ENCODE data around the gene HOXC10.

Gene HOXC10

DNA sequence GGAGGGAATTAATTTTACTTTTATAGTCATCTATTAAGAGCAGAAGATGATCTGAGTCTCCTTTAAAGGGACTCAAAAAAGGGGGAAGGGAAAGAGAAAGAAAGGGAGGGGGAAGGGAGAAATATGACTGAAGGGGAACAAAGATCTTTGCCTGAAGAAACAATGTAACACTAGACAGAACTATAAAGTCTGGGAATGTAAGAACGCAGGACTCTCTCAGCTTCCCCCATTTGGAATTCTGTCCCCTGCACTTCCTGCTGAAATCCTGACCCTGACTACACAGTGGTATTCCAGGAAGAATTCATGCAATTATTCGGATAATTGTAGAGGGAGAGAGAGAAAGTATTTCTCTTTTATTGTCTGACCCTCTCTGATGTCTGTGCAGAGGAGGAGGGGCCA lies 20.6 kb upstream of the HOXC10 start:
- ChIA-PET CTCF (interaction anchor here (0.9 to 3.8 kb wide), 5 partner anchors 21 to 266 kb away, joined by 3 to 13 read pairs (median 5); partner anchors contain the start of gene HOXC10), POLR2A (interaction anchor here (0.6 kb wide), 1 partner anchor 11 kb away, joined by 4 read pairs; the partner anchor contains the start of gene HOTAIR)
- no peak for DNase-seq (ENCODE audit: low read depth, low spot score)
- H3K4me3 ChIP-seq (ENCODE audit: low read depth, low read length) = peak overlapping the region; percentile 38
- TF ChIP-seq, protein P1, sequence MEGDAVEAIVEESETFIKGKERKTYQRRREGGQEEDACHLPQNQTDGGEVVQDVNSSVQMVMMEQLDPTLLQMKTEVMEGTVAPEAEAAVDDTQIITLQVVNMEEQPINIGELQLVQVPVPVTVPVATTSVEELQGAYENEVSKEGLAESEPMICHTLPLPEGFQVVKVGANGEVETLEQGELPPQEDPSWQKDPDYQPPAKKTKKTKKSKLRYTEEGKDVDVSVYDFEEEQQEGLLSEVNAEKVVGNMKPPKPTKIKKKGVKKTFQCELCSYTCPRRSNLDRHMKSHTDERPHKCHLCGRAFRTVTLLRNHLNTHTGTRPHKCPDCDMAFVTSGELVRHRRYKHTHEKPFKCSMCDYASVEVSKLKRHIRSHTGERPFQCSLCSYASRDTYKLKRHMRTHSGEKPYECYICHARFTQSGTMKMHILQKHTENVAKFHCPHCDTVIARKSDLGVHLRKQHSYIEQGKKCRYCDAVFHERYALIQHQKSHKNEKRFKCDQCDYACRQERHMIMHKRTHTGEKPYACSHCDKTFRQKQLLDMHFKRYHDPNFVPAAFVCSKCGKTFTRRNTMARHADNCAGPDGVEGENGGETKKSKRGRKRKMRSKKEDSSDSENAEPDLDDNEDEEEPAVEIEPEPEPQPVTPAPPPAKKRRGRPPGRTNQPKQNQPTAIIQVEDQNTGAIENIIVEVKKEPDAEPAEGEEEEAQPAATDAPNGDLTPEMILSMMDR (IDR thresholded peaks at IDR 0.05; ENCODE audit: insufficient read depth, low read length, missing control alignments) = no peak

DNA sequence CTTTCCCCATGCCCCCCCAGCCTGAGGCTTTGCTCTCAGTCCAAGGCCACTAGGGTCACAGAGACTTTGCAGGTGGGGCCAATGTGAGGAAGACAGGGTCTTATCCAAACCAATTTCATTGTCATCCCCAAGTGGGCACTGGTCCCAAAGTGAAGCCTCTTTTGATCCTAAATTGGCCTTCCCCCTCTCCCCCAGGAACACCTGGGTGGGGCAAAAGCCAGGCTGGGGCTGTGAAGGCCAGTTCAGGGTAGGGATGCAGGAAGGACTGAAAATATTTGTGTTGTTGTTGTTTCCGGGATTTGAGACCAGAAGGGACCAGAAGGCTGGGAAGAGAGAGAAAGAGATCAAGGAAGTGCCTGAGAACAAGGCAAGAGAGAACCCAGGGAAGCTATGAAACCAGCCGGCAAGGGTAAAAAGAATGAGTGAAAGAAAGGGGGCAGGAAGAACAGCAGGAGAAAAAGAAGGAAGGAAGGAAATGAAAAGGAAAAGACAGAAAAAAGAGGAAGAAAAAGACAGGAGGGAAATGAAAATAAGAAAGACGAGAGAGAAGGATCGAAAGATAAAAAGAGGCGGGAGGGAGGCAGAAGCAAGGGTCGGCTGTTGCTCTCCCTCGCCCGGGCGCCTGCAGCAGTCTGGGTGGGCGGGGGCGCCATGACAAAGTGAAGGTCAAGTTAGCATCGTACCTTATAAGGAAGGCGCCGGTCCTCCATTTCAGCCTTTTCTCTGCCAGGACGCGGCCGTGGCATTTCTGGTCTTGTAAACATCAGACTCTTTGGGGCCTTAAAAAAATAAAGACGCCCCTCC lies 19.5 kb upstream of the HOXC10 start:
- TF ChIP-seq, protein P1 (IDR thresholded peaks at IDR 0.05; ENCODE audit: insufficient read depth, low read length, missing control alignments) = no peak
- no peak for DNase-seq (ENCODE audit: low read depth, low spot score)
- CTCF ChIA-PET = interaction anchor here (1.0 to 3.8 kb wide), 4 partner anchors 21 to 251 kb away, joined by 3 to 13 read pairs (median 4); no protein-coding TSS in a partner anchor
- POLR2A ChIA-PET = interaction anchor here (0.8 kb wide), 1 partner anchor 9 kb away, joined by 3 read pairs; no protein-coding TSS in a partner anchor
- H3K4me3 ChIP-seq (ENCODE audit: low read depth, low read length) = peak overlapping the region; percentile 73

DNA sequence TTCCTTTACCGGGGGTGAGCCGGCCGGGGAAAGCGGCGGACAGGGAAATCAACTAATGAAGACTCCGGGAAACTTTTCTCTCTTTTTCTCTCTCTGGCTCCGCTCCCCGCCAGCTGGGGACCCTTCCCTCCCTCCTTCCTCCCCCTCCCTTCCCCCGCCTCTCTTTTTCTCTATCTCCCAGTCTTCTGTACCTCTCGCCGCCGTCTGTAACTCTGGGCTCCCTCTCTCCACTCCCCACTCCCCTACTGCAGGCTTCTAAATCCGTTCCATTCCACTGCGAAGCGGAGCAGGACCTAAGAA lies 18.9 kb upstream of the HOXC10 start:
- H3K4me3 ChIP-seq (ENCODE audit: low read depth, low read length) = peak overlapping the region; percentile 73
- TF ChIP-seq, protein P1 (IDR thresholded peaks at IDR 0.05; ENCODE audit: insufficient read depth, low read length, missing control alignments) = no peak
- POLR2A ChIA-PET = no interaction called here
- no peak for DNase-seq (ENCODE audit: low read depth, low spot score)
- CTCF ChIA-PET = interaction anchor here (0.9 to 3.8 kb wide), 4 partner anchors 23 to 289 kb away, joined by 3 to 13 read pairs (median 4); no protein-coding TSS in a partner anchor

DNA sequence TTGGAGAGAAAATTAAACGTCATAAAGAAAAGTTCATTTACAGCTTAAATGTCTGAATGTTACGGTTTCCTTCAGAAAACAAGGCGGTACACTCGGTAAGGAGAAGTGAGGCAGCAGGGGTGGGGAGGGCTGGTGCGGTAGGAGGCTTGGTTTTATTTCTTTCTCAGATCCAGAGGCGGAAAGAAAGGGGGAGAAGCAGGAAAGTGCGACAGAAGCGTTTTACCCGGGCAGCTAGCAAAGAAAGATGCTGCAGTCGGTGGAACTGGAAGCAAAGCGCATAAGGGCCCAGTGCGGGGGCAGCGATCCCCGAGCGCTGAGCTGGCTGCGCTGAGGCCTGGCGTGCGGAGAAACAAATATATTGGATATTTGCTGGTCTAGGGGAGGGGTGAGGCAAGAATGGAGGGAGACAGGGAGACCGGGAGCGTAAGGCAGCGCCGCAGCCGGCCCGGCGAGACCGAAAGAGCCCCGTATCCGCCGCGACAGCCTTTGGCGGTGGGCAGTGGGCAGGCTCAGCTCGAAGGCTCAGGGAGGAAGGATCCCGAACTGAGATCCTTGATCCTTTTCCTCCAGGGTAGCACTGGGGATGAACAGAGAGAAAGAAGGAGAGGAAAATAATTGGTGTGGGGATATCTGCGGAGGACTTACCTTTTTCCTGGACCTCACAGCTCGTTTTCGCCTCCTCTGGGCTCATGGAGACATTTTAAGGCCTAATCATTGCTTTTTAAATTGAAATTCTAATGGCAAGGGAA lies 18.4 kb upstream of the HOXC10 start:
- CTCF ChIA-PET = interaction anchor here (0.9 to 3.8 kb wide), 4 partner anchors 9 to 289 kb away, joined by 3 to 13 read pairs (median 5); no protein-coding TSS in a partner anchor
- DNase-seq (ENCODE audit: low read depth, low spot score) = no peak
- POLR2A ChIA-PET = no interaction called here
- peak overlapping the region; percentile 73 for H3K4me3 ChIP-seq (ENCODE audit: low read depth, low read length)
- TF ChIP-seq, protein P1 (IDR thresholded peaks at IDR 0.05; ENCODE audit: insufficient read depth, low read length, missing control alignments) = no peak

DNA sequence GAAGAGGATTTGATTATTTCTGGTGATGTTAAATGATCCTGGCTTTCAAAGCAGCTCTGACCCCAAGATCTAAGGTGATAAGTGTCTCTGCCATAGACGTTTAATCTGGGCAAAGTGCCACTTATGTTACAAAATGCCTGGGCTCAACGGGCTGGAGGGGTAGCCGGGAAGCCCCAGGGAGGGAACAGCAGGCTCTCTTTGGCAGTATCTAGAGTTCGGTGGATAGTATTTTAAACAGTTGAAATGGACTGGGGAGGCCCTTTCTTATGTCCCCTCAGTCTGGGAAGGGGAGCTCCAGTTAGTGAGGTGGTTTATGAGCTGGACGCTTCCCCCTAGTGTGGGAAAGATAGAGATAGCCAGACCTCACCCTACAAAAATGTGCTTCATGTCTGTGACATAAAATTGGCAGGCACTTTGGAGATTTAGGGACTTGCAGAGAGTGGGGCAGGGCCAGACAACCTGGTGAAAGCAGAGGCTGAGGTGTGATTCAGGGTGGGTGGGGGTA lies 17.5 kb upstream of the HOXC10 start:
- no peak for DNase-seq (ENCODE audit: low read depth, low spot score)
- ChIA-PET CTCF (interaction anchor here (1.0 to 3.8 kb wide), 5 partner anchors 9 to 249 kb away, joined by 3 to 13 read pairs (median 5); no protein-coding TSS in a partner anchor), POLR2A (interaction anchor here (1.0 kb wide), 1 partner anchor 9 kb away, joined by 4 read pairs; no protein-coding TSS in a partner anchor)
- H3K4me3 ChIP-seq (ENCODE audit: low read depth, low read length) = peak overlapping the region; percentile 73
- TF ChIP-seq, protein P1 (IDR thresholded peaks at IDR 0.05; ENCODE audit: insufficient read depth, low read length, missing control alignments) = no peak

Data from AG04449 (cell line).